Activated CD8-positive, alpha-beta memory T cell treated with anti-CD3 and anti-CD28 coated beads for 48 hours (primary cell): ENCODE measurements around the gene KLHL29.

Experiments
- DNase-seq, 3 experiments: peaks; one replicate each; pipeline ENCODE4 v3.0.0-alpha.2; 2020; ENCODE audit warnings: low read depth in 2 of 3, low spot score in 2 of 3

Gene KLHL29

GRCh38 chr2:23626701-23627230, 241.8 kb downstream of the KLHL29 start:
- no peak for DNase-seq

- no peak for DNase-seq
Observed at GRCh38 chr2:23627236-23628009, 242.4 kb downstream of the KLHL29 start.

GRCh38 chr2:23628926-23629771, 244.2 kb downstream of the KLHL29 start:
- DNase-seq: no peak

GRCh38 chr2:23629772-23630480, 244.9 kb downstream of the KLHL29 start:
- no peak for DNase-seq

GRCh38 chr2:23630961-23631360, 246.0 kb downstream of the KLHL29 start:
- no peak for DNase-seq

- no peak for DNase-seq
Observed at GRCh38 chr2:23631389-23631788, 246.4 kb downstream of the KLHL29 start.

- DNase-seq: no peak
Observed at GRCh38 chr2:23632386-23632785, 247.4 kb downstream of the KLHL29 start.

- no peak for DNase-seq
Observed at GRCh38 chr2:23632831-23633395, 247.9 kb downstream of the KLHL29 start.

- DNase-seq: no peak
Observed at GRCh38 chr2:23633966-23634365, 249.0 kb downstream of the KLHL29 start.

- DNase-seq: no peak
Observed at GRCh38 chr2:23635442-23636340, 250.7 kb downstream of the KLHL29 start.

- DNase-seq: no peak
Observed at GRCh38 chr2:23636426-23636825, 251.4 kb downstream of the KLHL29 start.

GRCh38 chr2:23637011-23637778, 252.2 kb downstream of the KLHL29 start:
- no peak for DNase-seq

- no peak for DNase-seq
Observed at GRCh38 chr2:23639406-23639982, 254.5 kb downstream of the KLHL29 start.

- no peak for DNase-seq
Observed at GRCh38 chr2:23640711-23641110, 255.7 kb downstream of the KLHL29 start.

GRCh38 chr2:23642516-23642915, 257.5 kb downstream of the KLHL29 start:
- no peak for DNase-seq

- DNase-seq: no peak
Observed at GRCh38 chr2:23645230-23645808, 260.3 kb downstream of the KLHL29 start.

GRCh38 chr2:23647563-23647962, 262.6 kb downstream of the KLHL29 start:
- no peak for DNase-seq

- DNase-seq: no peak
Observed at GRCh38 chr2:23649303-23649702, 264.3 kb downstream of the KLHL29 start.

- DNase-seq: no peak
Observed at GRCh38 chr2:23649819-23650218, 264.8 kb downstream of the KLHL29 start.
